HG03571 (cell line): Measurements from ENCODE around the gene TYW1B.
"Not testable (repeated sequence)": the region's sequence is repeated elsewhere in the genome, so short reads cannot be mapped to it uniquely, and the experiment has no call there.

Experiments used
- ATAC-seq: cut with Tn5 transposase; IDR thresholded peaks from one replicate; pipeline ENCODE4 v1.9.1; 2021; ENCODE audit not compliant: unreplicated experiment

Gene TYW1B

GRCh38 chr7:72827839-72828591, at the start of gene TYW1B:
TSS of gene TYW1B (minus strand) at chr7:72828200. CDS start at chr7:72828075, 125 bp downstream.
- peak; percentile 84 for ATAC-seq

DNA sequence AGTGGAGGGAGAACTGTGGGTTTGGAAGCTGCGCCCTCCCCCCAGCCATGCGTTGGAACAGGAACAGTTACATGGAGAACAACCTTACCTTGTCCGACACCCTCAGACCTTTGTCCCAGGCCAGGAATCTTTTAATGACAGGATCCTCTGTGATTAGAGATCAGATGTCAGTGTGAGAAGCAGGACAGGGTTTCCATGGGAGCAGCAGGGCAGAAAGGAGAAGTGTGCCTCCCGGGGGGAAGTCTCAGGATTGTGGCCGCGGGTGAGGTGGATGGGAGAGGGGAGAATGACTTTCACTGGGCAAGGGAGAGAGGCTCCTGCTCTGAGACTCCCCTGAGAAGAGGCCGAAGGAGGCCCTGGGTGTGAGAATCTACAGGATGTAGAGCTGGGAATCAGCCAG, 39.6 kb upstream of the TYW1B start:
- ATAC-seq, result not testable (repeated sequence)

DNA sequence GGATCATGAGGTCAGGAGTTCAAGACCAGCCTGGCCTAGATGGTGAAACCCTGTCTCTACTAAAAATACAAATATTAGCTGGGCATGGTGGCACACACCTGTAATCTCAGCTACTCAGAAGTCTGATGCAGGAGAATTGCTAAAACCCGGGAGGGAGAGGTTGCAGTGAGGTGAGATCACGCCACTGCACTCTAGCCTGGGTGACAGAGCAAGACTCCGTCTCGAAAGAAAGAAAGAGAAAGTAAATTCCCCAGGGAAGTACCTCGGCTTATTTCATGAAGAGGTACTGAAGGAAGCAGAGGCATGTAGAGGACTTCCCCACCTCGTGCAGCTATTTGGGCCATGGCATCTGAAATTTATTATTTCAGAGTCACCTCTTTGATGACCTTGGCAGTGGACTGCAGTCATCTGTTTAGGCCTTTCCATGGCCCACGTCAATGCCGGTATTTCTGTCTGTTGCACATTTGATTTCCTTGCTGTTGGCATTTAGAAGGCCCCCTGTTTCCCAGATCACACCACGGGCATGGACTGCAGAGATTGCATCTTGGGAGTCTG, 30.9 kb upstream of the TYW1B start:
- ATAC-seq, result not testable (repeated sequence)

- not testable (repeated sequence) for ATAC-seq
These were observed 29.9 kb upstream of the TYW1B start for GRCh38 chr7:72857925-72858324.

- ATAC-seq, result not testable (repeated sequence)
These were observed 27.3 kb upstream of the TYW1B start for GRCh38 chr7:72855261-72855660.

GRCh38 chr7:72852937-72853336, 24.9 kb upstream of the TYW1B start:
- ATAC-seq, result not testable (repeated sequence)

DNA sequence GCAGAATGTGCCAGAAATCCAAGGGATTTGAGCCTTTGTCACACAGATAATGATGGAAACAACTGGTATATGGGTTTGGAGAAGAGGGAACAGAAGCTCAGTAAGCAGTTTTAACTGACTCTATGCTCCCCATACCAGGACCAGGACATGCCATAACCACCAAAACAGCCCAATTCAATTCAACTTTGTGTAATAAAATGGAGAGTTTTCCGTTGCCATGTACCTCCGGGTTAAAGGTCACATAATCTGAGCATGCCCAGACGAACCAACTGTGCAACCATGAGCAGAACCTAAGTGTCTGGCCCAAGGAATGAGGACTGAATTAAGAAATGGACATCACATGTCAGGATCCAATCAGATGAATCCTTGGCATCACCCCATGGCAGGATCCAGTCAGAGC, 22.7 kb upstream of the TYW1B start:
- not testable (repeated sequence) for ATAC-seq

DNA sequence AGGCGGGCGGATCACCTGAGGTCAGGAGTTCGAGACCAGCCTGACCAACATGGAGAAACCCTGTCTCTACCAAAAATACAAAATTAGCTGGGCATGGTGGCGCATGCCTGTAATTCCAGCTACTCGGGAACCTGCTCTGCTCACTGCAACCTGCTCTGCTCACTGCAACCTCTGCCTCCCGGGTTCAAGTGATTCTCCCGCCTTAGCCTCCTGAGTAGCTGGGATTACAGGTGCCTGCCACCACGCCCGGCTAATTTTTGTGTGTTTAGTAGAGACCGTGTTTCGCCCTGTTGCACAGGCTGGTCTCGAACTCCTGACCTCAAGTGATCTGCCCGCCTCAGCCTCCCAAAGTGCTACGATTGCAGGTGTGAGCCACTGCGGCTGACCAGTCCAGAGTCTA, 16.1 kb upstream of the TYW1B start:
- ATAC-seq, result not testable (repeated sequence)

DNA sequence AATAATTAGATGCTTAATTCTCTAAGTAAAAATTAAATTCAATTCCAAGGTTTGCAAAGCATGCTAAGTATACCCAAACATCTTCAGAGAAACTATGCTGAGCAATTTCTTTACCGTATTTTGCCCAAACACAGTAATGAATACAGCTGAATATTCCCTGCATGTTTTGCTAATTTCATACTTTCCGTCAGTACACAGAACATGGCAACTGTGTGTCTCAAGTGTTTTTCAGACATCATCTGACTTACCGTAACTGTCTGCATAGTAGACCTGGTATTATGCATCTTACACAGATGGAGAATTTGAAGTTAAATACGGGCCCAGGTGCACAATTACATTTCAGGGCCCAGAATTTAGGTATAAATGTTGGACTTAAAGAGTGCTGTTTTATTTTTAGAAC, 15.2 kb upstream of the TYW1B start:
- ATAC-seq, result not testable (repeated sequence)

DNA sequence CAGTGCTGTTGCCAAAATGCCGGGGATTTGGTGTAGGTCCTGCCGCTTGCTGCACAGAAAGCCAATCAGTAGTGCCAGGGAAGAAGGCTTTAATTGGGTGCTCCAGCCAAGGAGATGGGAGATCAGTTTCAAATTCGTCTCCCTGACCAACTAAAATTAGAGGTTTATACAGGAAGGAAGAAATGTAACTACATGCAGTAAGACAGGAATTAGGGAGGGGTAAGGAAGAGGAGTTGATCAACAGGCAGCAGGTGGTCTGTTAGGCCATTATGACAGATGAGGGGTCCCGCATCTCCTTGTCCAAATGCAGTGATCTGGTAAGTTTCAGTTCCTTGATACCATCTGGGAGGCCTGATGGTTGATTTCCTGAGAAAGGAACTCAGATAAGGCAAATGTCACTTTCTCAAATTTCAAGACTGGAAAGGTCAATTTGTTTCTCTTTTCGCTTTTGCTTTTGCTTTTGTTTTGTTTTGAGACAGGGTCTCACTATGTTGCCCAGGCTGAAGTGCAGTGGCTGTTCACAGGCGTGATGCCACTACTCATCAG, 13.0 kb upstream of the TYW1B start:
- not testable (repeated sequence) for ATAC-seq

- not testable (repeated sequence) for ATAC-seq
These were observed 10.3 kb upstream of the TYW1B start for GRCh38 chr7:72838315-72838714.

DNA sequence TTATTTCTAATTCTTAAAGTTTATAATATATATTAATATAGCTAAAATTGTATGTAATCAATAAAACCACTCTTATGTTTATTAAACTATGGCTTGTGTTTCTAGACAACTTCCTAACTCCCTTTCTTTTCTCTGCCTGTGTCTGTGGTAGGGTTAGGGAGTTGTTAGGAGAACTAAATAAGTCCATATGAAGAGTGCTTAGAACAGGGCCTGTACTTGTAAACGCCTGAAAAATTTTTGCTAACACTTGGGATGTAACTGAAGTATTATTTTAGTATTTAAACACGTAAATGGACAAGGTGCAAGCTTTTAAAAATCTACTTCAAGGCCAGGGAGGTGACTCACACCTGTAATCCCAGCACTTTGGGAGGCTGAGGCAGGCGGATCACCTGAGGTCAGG, 9.3 kb upstream of the TYW1B start:
- not testable (repeated sequence) for ATAC-seq

DNA sequence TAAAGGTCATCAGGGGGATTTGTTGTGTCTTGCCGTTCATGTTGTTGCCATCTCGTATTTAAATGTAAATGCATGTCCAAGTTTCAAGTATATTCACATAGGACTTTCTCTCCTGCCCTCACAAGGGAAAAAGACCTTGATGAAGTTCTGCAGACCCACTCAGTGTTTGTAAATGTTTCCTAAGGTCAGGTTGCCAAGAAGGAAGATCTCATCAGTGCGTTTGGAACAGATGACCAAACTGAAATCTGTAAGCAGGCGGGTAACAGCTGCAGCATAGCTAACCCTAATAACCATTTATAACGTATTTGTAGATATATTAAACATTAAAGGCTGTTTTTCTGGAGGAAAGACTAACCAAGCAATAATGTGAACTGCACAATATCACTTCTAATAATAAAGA, 2.6 kb upstream of the TYW1B start:
- not testable (repeated sequence) for ATAC-seq

GRCh38 chr7:72829687-72830354, 1.8 kb upstream of the TYW1B start:
- peak; percentile 6 for ATAC-seq

- peak; percentile 52 for ATAC-seq
These were observed 1.3 kb upstream of the TYW1B start for GRCh38 chr7:72829291-72829686.

GRCh38 chr7:72823765-72824732, 4.0 kb downstream of the TYW1B start:
- ATAC-seq, result not testable (repeated sequence)

- ATAC-seq, result not testable (repeated sequence)
These were observed 5.5 kb downstream of the TYW1B start for GRCh38 chr7:72822497-72822896.

- not testable (repeated sequence) for ATAC-seq
These were observed 9.2 kb downstream of the TYW1B start for GRCh38 chr7:72818663-72819361.

DNA sequence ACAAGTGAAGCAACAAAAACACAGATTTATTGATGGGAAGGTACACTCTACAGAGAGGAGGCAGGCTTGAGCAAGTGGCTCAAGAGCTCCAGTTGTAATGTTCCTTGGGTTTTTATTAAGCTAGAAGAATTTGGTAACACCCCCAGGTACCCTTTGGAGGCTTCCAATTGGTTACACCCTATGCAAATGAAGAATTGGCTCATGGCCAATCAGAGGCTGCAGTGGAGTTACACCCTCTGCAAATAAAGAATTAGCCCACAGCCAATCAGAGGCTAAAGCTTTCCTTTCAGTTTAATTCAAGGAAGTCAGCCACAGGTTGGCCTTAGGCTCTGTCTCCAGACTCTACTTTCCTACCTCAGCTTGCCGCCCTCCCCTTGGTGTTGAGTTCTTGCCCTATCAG, 10.3 kb downstream of the TYW1B start:
- not testable (repeated sequence) for ATAC-seq
